Measurements from ENCODE around the gene WDR86. TPM values are rescaled to one million over a fixed set of nuclear protein-coding genes. Genes with fewer than 3 reads are reported as not detected.

The WDR86 gene
- total and polyA plus RNA-seq, 2 experiments from 2014 or later, result 9.1 to 59.1 TPM

DNA sequence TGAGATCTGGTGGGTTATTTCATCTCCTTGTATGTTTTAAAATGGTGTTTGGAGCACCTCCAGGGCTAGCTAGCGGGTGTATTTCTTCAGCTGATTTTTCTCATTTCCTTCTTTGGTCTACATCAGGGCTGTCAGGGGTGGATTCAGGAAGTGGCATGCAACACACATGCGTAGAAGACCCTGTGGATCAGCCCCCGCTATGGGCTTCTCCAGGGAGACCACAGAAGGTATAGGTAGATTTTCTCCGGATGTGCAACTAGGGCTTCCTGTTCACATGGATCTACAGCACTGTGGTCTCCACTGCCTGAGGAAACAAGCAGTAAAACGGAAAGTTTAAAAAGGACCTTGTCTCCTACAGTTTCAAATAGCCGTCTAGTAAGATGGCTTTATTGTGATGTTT, 57.9 kb downstream of the WDR86 start:
- Histone ChIP-seq H3K36me3 (ENCODE audit: insufficient read depth) (peaks cover 8% of the 10 kb centered on the region; the same call in 1 of the 2 replicates), H4K20me1 (replicated peaks; ENCODE audit: insufficient read depth) (0 out of 2 replicates have a peak, but pooled peaks cover 10% of the 10 kb centered on the region), H3F3A (replicated peaks; ENCODE audit: low read depth) (peaks cover 6% of the 10 kb centered on the region; the same call in 1 of the 2 replicates), H3K27ac (ENCODE audit: low read depth) (no peak overlapping the region), H3K4me3 (no peak overlapping the region), H3K4me2 (no peak overlapping the region), H3K4me1 (ENCODE audit: insufficient read depth) (no peaks in the 10 kb centered on the region), H2AFZ (no peak overlapping the region), H3K27me3 (ENCODE audit: insufficient read depth) (no peaks in the 10 kb centered on the region), H3K79me2 (replicated peaks; ENCODE audit: insufficient read depth) (no peaks in the 10 kb centered on the region), H3K9me2 (ENCODE audit: insufficient read depth) (no peaks in the 10 kb centered on the region)
- Mint-ChIP-seq H3K27me3 (ENCODE audit: insufficient read depth, low read depth, poor library complexity) (peaks cover 5% of the 10 kb centered on the region), H3K4me3 (no peak overlapping the region), H3K4me1 (peaks cover 5% of the 10 kb centered on the region; the same call in 2 of the 3 replicates), H3K27ac (no peak overlapping the region), H3K36me3 (ENCODE audit: low read depth) (peaks cover 52% of the 10 kb centered on the region), H3K9me3 (no peaks in the 10 kb centered on the region)
- DNase-seq (ENCODE audit: low spot score) (no peak), ATAC-seq (no peak)
- TF ChIP-seq EZH2 (IDR thresholded peaks at IDR 0.05; ENCODE audit: low read depth, unreplicated experiment) (no peak), POLR2AphosphoS5 (IDR thresholded peaks at IDR 0.05; ENCODE audit: low read depth) (no peak), CREB1 (CRISPR knock-in tag; IDR thresholded peaks at IDR 0.05; ENCODE audit: low read depth) (no peak), STAT1 (IDR thresholded peaks at IDR 0.05; ENCODE audit: unreplicated experiment) (no peak), ZNF331 (CRISPR knock-in tag; IDR thresholded peaks at IDR 0.05; ENCODE audit: low read depth) (no peak)
- TF ChIP-seq, protein P1, sequence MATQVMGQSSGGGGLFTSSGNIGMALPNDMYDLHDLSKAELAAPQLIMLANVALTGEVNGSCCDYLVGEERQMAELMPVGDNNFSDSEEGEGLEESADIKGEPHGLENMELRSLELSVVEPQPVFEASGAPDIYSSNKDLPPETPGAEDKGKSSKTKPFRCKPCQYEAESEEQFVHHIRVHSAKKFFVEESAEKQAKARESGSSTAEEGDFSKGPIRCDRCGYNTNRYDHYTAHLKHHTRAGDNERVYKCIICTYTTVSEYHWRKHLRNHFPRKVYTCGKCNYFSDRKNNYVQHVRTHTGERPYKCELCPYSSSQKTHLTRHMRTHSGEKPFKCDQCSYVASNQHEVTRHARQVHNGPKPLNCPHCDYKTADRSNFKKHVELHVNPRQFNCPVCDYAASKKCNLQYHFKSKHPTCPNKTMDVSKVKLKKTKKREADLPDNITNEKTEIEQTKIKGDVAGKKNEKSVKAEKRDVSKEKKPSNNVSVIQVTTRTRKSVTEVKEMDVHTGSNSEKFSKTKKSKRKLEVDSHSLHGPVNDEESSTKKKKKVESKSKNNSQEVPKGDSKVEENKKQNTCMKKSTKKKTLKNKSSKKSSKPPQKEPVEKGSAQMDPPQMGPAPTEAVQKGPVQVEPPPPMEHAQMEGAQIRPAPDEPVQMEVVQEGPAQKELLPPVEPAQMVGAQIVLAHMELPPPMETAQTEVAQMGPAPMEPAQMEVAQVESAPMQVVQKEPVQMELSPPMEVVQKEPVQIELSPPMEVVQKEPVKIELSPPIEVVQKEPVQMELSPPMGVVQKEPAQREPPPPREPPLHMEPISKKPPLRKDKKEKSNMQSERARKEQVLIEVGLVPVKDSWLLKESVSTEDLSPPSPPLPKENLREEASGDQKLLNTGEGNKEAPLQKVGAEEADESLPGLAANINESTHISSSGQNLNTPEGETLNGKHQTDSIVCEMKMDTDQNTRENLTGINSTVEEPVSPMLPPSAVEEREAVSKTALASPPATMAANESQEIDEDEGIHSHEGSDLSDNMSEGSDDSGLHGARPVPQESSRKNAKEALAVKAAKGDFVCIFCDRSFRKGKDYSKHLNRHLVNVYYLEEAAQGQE (IDR thresholded peaks at IDR 0.05; ENCODE audit: unreplicated experiment), result no peak

DNA sequence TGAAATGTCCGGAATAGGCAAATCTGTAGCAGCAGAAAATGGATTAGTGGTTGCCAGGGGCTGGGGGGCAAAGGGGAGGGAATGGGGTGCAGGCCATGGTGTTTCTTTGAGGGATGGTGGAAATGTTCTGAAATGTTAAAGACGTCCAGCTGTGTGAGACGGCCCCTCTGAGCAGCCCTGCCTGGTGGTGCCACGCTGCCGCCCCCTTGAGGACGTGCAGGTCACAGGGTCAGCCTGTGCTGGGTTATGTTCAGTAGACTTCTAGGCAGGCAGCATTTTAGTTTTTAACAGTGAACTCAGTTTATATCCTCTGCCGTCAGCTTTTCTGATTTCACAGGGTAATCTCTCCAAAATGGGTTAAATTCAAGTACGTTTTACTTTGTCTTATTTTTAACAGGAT, 58.8 kb downstream of the WDR86 start:
- ATAC-seq, result peak; percentile 98

More for the DNA sequence above, 58.8 kb downstream of the WDR86 start:
- H3K9me2 ChIP-seq (ENCODE audit: insufficient read depth), result no peaks in the 10 kb centered on the region
- H3F3A ChIP-seq (replicated peaks; ENCODE audit: low read depth), result peaks cover 6% of the 10 kb centered on the region; the same call in 1 of the 2 replicates
- no peaks in the 10 kb centered on the region for H3K9me3 Mint-ChIP-seq
- 0 out of 2 replicates have a peak, but pooled peaks cover 10% of the 10 kb centered on the region for H4K20me1 ChIP-seq (replicated peaks; ENCODE audit: insufficient read depth)
- H3K36me3 ChIP-seq (ENCODE audit: insufficient read depth), result peaks cover 8% of the 10 kb centered on the region
- H3K79me2 ChIP-seq (replicated peaks; ENCODE audit: insufficient read depth), result no peaks in the 10 kb centered on the region
- H2AFZ ChIP-seq, result no peak overlapping the region
- no peak overlapping the region for H3K27ac ChIP-seq (ENCODE audit: low read depth)
- TF ChIP-seq JUNB (IDR thresholded peaks at IDR 0.05; ENCODE audit: unreplicated experiment), result peak; percentile 61
- no peak for TF ChIP-seq POLR2AphosphoS5 (IDR thresholded peaks at IDR 0.05; ENCODE audit: low read depth)
- TF ChIP-seq, protein P2, sequence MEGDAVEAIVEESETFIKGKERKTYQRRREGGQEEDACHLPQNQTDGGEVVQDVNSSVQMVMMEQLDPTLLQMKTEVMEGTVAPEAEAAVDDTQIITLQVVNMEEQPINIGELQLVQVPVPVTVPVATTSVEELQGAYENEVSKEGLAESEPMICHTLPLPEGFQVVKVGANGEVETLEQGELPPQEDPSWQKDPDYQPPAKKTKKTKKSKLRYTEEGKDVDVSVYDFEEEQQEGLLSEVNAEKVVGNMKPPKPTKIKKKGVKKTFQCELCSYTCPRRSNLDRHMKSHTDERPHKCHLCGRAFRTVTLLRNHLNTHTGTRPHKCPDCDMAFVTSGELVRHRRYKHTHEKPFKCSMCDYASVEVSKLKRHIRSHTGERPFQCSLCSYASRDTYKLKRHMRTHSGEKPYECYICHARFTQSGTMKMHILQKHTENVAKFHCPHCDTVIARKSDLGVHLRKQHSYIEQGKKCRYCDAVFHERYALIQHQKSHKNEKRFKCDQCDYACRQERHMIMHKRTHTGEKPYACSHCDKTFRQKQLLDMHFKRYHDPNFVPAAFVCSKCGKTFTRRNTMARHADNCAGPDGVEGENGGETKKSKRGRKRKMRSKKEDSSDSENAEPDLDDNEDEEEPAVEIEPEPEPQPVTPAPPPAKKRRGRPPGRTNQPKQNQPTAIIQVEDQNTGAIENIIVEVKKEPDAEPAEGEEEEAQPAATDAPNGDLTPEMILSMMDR (conservative IDR thresholded peaks at IDR 0.05; ENCODE audit: low read depth in 2 of 2), result peak; percentile 70 to 80
- no peak for TF ChIP-seq STAT1 (IDR thresholded peaks at IDR 0.05; ENCODE audit: unreplicated experiment)
- peaks cover 45% of the 10 kb centered on the region for H3K36me3 Mint-ChIP-seq (ENCODE audit: low read depth)
- H3K4me3 ChIP-seq, result no peak overlapping the region
- H3K27me3 Mint-ChIP-seq (ENCODE audit: insufficient read depth, low read depth, poor library complexity), result peaks cover 5% of the 10 kb centered on the region
- DNase-seq (ENCODE audit: low spot score), result peak; percentile 64
- no peaks in the 10 kb centered on the region for H3K4me1 ChIP-seq (ENCODE audit: insufficient read depth)
- H3K27me3 ChIP-seq (ENCODE audit: insufficient read depth), result no peaks in the 10 kb centered on the region
- no peak overlapping the region for H3K4me2 ChIP-seq
- H3K4me1 Mint-ChIP-seq, result peaks cover 5% of the 10 kb centered on the region; the same call in 2 of the 3 replicates
- no peak overlapping the region for H3K27ac Mint-ChIP-seq
- no peak overlapping the region for H3K4me3 Mint-ChIP-seq

Data from GM23338 (cell line).